GM12878 (cell line): ENCODE data around the gene GNGT2. TPM values are rescaled to one million over a fixed set of nuclear protein-coding genes. Genes with fewer than 3 reads are reported as not detected.
A peak's percentile ranks its signal among the peaks of the same experiment; 100 is the strongest.

Source experiments
- ATF7 ChIP-seq: fragments of 450-650 bp; IDR thresholded peaks from 2 replicates; pipeline ENCODE4 v1.6.1; 2016; ENCODE audit warnings: low read depth, mild to moderate bottlenecking
- BACH1 ChIP-seq: fragments of 450-650 bp; IDR thresholded peaks from 2 replicates; pipeline ENCODE4 v1.6.1; 2017; ENCODE audit warnings: mild to moderate bottlenecking, borderline replicate concordance
- BHLHE40 ChIP-seq, 2 experiments: fragments of 450-650 bp in 1 of 2; IDR thresholded peaks; 2 replicates each; pipeline ENCODE4 v1.6.1; 2011 to 2017; ENCODE audit warnings: low read depth in 2 of 2, borderline replicate concordance in 1 of 2, improper control_type of control experiment in 1 of 2, low read length in 1 of 2, mild to moderate bottlenecking in 1 of 2
- CHD2 ChIP-seq: IDR thresholded peaks from 2 replicates; pipeline ENCODE4 v1.6.1; 2011; ENCODE audit warnings: low read depth, low read length, improper control_type of control experiment, borderline replicate concordance
- CREM ChIP-seq: IDR thresholded peaks from 2 replicates; pipeline ENCODE4 v1.6.1; 2014; ENCODE audit warnings: antibody characterized with exemption, low read depth
- MLLT1 ChIP-seq: fragments of 450-650 bp; IDR thresholded peaks from 2 replicates; pipeline ENCODE4 v1.6.1; 2016; ENCODE audit warnings: mild to moderate bottlenecking
- MXI1 ChIP-seq: fragments of 150-350 bp; IDR thresholded peaks from 2 replicates; pipeline ENCODE4 v1.6.1; 2011; ENCODE audit warnings: low read depth, mild to moderate bottlenecking, inconsistent platforms, low read length, improper control_type of control experiment
- NFIC ChIP-seq: IDR thresholded peaks from 2 replicates; pipeline ENCODE4 v1.6.1; 2012; ENCODE audit warnings: low read depth, mild to moderate bottlenecking, inconsistent platforms, low read length, moderate library complexity
- NFXL1 ChIP-seq: fragments of 450-650 bp; IDR thresholded peaks from 2 replicates; pipeline ENCODE4 v1.6.1; 2017; ENCODE audit warnings: antibody characterized with exemption, mild to moderate bottlenecking, borderline replicate concordance
- NRF1 ChIP-seq: conservative IDR thresholded peaks from 2 replicates; pipeline ENCODE4 v1.6.1; 2011; ENCODE audit warnings: mild to moderate bottlenecking, low read depth, low read length, improper control_type of control experiment
- POLR2AphosphoS5 ChIP-seq: IDR thresholded peaks from 2 replicates; pipeline ENCODE4 v1.6.1; 2011; ENCODE audit warnings: mild to moderate bottlenecking, low read length, inconsistent platforms
- POU2F2 ChIP-seq: IDR thresholded peaks from 3 replicates; pipeline ENCODE4 v1.6.1; 2011; ENCODE audit warnings: low read depth, mild to moderate bottlenecking, low read length, borderline replicate concordance
- RFX5 ChIP-seq: IDR thresholded peaks from 2 replicates; pipeline ENCODE4 v1.6.1; 2011; ENCODE audit warnings: low read depth, low read length, improper control_type of control experiment
- SUPT20H ChIP-seq: IDR thresholded peaks from 2 replicates; pipeline ENCODE4 v1.6.1; 2011; ENCODE audit warnings: low read depth, mild to moderate bottlenecking, low read length, moderate library complexity, borderline replicate concordance; ENCODE audit not compliant: control insufficient read depth
- TAF1 ChIP-seq: IDR thresholded peaks from 2 replicates; pipeline ENCODE4 v1.6.1; 2011; ENCODE audit warnings: mild to moderate bottlenecking, low read depth, low read length, borderline replicate concordance
- TCF7 ChIP-seq: IDR thresholded peaks from 2 replicates; pipeline ENCODE4 v1.6.1; 2014; ENCODE audit warnings: antibody characterized with exemption, borderline replicate concordance
- WRNIP1 ChIP-seq: IDR thresholded peaks from 2 replicates; pipeline ENCODE4 v1.6.1; 2011; ENCODE audit warnings: low read depth, low read length, improper control_type of control experiment, borderline replicate concordance
- YBX1 ChIP-seq: fragments of 450-650 bp; IDR thresholded peaks from 2 replicates; pipeline ENCODE4 v1.6.1; 2016; ENCODE audit warnings: antibody characterized with exemption
- ZBED1 ChIP-seq: IDR thresholded peaks from 2 replicates; pipeline ENCODE4 v1.6.1; 2016; ENCODE audit warnings: borderline replicate concordance
- ZBTB33 ChIP-seq: fragments of 450-650 bp; IDR thresholded peaks from 2 replicates; pipeline ENCODE4 v1.6.1; 2017; ENCODE audit warnings: mild to moderate bottlenecking
- ZNF217 ChIP-seq: fragments of 450-650 bp; IDR thresholded peaks from 2 replicates; pipeline ENCODE4 v1.6.1; 2017; ENCODE audit warnings: antibody characterized with exemption, mild to moderate bottlenecking
- ZNF592 ChIP-seq: fragments of 450-650 bp; IDR thresholded peaks from 2 replicates; pipeline ENCODE4 v1.6.1; 2017; ENCODE audit warnings: mild to moderate bottlenecking, moderate library complexity
- ZSCAN29 ChIP-seq: fragments of 450-650 bp; IDR thresholded peaks from 2 replicates; pipeline ENCODE4 v1.6.1; 2017; ENCODE audit warnings: mild to moderate bottlenecking, moderate library complexity
- polyA plus RNA-seq, 11 experiments: library from polyadenylated mRNA; depleted of rRNA in 4 of 11; unstranded in 6 of 11; stranded (reverse) in 5 of 11; fragments of >200 nt; fragmentation: Nextera tagmentation in 4 of 11; fragmentation: Illumina TruSeq in 1 of 11; extraction: Ambion mirVana in 4 of 11; extraction: Trizol in 1 of 11; gene quantifications; 1 replicate in 1 of 11; 2 replicates in 10 of 11; pipeline versions ENCODE4 v1.2.1 to v1.2.3, GENCODE V29; 2011 to 2016; ENCODE audit warnings: inconsistent platforms in 2 of 11, missing spikeins in 2 of 11, low read depth in 1 of 11
- total RNA-seq, 4 experiments: library from RNA; depleted of rRNA in 3 of 4; stranded (reverse); fragments of >200 nt in 3 of 4; fragmentation: Illumina TruSeq in 1 of 4; extraction: Trizol in 1 of 4; gene quantifications; 2 replicates each; pipeline versions ENCODE4 v1.2.1 to v1.2.3, GENCODE V29; 2013 to 2021

The GNGT2 gene
- total and polyA plus RNA-seq, 10 of the 15 experiments (the other 5 are each of a cell fraction or from before 2014, with no cell fraction given): 15.3 to 60.4 (median 32.0) TPM

- TF ChIP-seq MLLT1: 0 out of 2 replicates have a peak, but pooled peaks have one; percentile 61
- no peak; the same call in 1 of the 2 replicates for TF ChIP-seq ATF7
- TF ChIP-seq ZNF592: 0 out of 2 replicates have a peak, but pooled peaks have one; percentile 40
- 0 out of 3 replicates have a peak, but pooled peaks have one; percentile 1 for TF ChIP-seq POU2F2
- TF ChIP-seq NRF1: no peak
- TF ChIP-seq BACH1: peak; percentile 17; the same call in 1 of the 2 replicates
- TF ChIP-seq SUPT20H: no peak
- peak; percentile 61; the same call in 1 of the 2 replicates for TF ChIP-seq POLR2AphosphoS5
- peak; percentile 97 to 98 for TF ChIP-seq BHLHE40 (IDR thresholded peaks at IDR 0.05; ENCODE audit: borderline replicate concordance in 1 of 2, low read depth in 2 of 2, low read length in 1 of 2)
- TF ChIP-seq YBX1: no peak
- no peak for TF ChIP-seq WRNIP1
- TF ChIP-seq TAF1: peak; percentile 71
- TF ChIP-seq ZBED1: peak; percentile 67
- 0 out of 2 replicates have a peak, but pooled peaks have one; percentile 62 for TF ChIP-seq ZBTB33
- TF ChIP-seq MXI1: peak; percentile 97
- peak; percentile 71 for TF ChIP-seq ZNF217
- peak; percentile 90; the same call in 1 of the 2 replicates for TF ChIP-seq ZSCAN29
- TF ChIP-seq CREM: peak; percentile 71
- peak; percentile 15; the same call in 1 of the 2 replicates for TF ChIP-seq NFIC
- no peak for TF ChIP-seq CHD2
- no peak for TF ChIP-seq NFXL1
- TF ChIP-seq RFX5: no peak
- no peak; the same call in 1 of the 2 replicates for TF ChIP-seq TCF7
These were observed 18.2 kb downstream of the GNGT2 start (continued) for GRCh38 chr17:49191917-49192741.
